GM12878 (cell line): ENCODE measurements around the gene SFI1. TPM values are rescaled to one million over a fixed set of nuclear protein-coding genes. Genes with fewer than 3 reads are reported as not detected.
A peak's percentile ranks its signal among the peaks of the same experiment; 100 is the strongest.

Experiments used
- ASH2L ChIP-seq: fragments of 300-600, 200-600 bp; sonication (generic); IDR thresholded peaks from 2 replicates; pipeline ENCODE4 v1.6.1; 2017; ENCODE audit warnings: low read depth, mild to moderate bottlenecking, borderline replicate concordance
- ATF3 ChIP-seq: IDR thresholded peaks from 2 replicates; pipeline ENCODE4 v1.6.1; 2011; ENCODE audit warnings: low read depth, mild to moderate bottlenecking, low read length, moderate library complexity, borderline replicate concordance; ENCODE audit errors: extremely low read depth
- BCL3 ChIP-seq: IDR thresholded peaks from 2 replicates; pipeline ENCODE4 v1.6.1; 2011; ENCODE audit warnings: borderline replicate concordance, low read depth, mild to moderate bottlenecking, moderate library complexity, low read length; ENCODE audit not compliant: insufficient read depth, poor library complexity, severe bottlenecking
- CUX1 ChIP-seq: IDR thresholded peaks from 2 replicates; pipeline ENCODE4 v1.6.1; 2012; ENCODE audit warnings: improper control_type of control experiment, low read depth, low read length; ENCODE audit not compliant: insufficient replicate concordance
- E4F1 ChIP-seq: fragments of 450-650 bp; IDR thresholded peaks from 2 replicates; pipeline ENCODE4 v1.6.1; 2018; ENCODE audit warnings: borderline replicate concordance, mild to moderate bottlenecking; ENCODE audit not compliant: partially characterized antibody
- EED ChIP-seq: sonication (generic); IDR thresholded peaks from 2 replicates; pipeline ENCODE4 v1.6.1; 2016; ENCODE audit warnings: antibody characterized with exemption, low read depth
- ELK1 ChIP-seq: IDR thresholded peaks from 2 replicates; pipeline ENCODE4 v1.6.1; 2012; ENCODE audit warnings: low read depth, low read length, improper control_type of control experiment
- ESRRA ChIP-seq: IDR thresholded peaks from 2 replicates; pipeline ENCODE4 v1.6.1; 2012; ENCODE audit warnings: mild to moderate bottlenecking, low read length, improper control_type of control experiment
- KDM1A ChIP-seq: fragments of 200-600 bp; sonication (generic); IDR thresholded peaks from 2 replicates; pipeline ENCODE4 v1.6.1; 2016; ENCODE audit warnings: borderline replicate concordance
- SREBF1 ChIP-seq: IDR thresholded peaks from 2 replicates; pipeline ENCODE4 v1.6.1; 2012; ENCODE audit warnings: mild to moderate bottlenecking, low read length
- SREBF2 ChIP-seq: IDR thresholded peaks from 2 replicates; pipeline ENCODE4 v1.6.1; 2012; ENCODE audit warnings: mild to moderate bottlenecking, low read length
- STAT1 ChIP-seq: fragments of 450-650 bp; conservative IDR thresholded peaks from 2 replicates; pipeline ENCODE4 v1.6.1; 2014; ENCODE audit warnings: antibody characterized with exemption, mild to moderate bottlenecking
- TCF3 ChIP-seq: IDR thresholded peaks from 2 replicates; pipeline ENCODE4 v1.6.1; 2012; ENCODE audit warnings: low read depth, mild to moderate bottlenecking, low read length, borderline replicate concordance; ENCODE audit not compliant: insufficient read depth
- WRNIP1 ChIP-seq: IDR thresholded peaks from 2 replicates; pipeline ENCODE4 v1.6.1; 2011; ENCODE audit warnings: low read depth, low read length, improper control_type of control experiment, borderline replicate concordance
- YY1 ChIP-seq: IDR thresholded peaks from 2 replicates; pipeline ENCODE4 v1.6.1; 2011; ENCODE audit warnings: low read depth, mild to moderate bottlenecking, low read length
- ZBED1 ChIP-seq: IDR thresholded peaks from 2 replicates; pipeline ENCODE4 v1.6.1; 2016; ENCODE audit warnings: borderline replicate concordance
- ZNF217 ChIP-seq: fragments of 450-650 bp; IDR thresholded peaks from 2 replicates; pipeline ENCODE4 v1.6.1; 2017; ENCODE audit warnings: antibody characterized with exemption, mild to moderate bottlenecking
- ZNF24 ChIP-seq: fragments of 450-650 bp; IDR thresholded peaks from 2 replicates; pipeline ENCODE4 v1.6.1; 2017; ENCODE audit warnings: antibody characterized with exemption, mild to moderate bottlenecking
- ZNF384 ChIP-seq: IDR thresholded peaks from 2 replicates; pipeline ENCODE4 v1.6.1; 2012; ENCODE audit warnings: low read depth, mild to moderate bottlenecking, low read length, improper control_type of control experiment, borderline replicate concordance
- polyA plus RNA-seq, 11 experiments: library from polyadenylated mRNA; depleted of rRNA in 4 of 11; unstranded in 6 of 11; stranded (reverse) in 5 of 11; fragments of >200 nt; fragmentation: Nextera tagmentation in 4 of 11; fragmentation: Illumina TruSeq in 1 of 11; extraction: Ambion mirVana in 4 of 11; extraction: Trizol in 1 of 11; gene quantifications; 1 replicate in 1 of 11; 2 replicates in 10 of 11; pipeline versions ENCODE4 v1.2.1 to v1.2.3, GENCODE V29; 2011 to 2016; ENCODE audit warnings: inconsistent platforms in 2 of 11, missing spikeins in 2 of 11, low read depth in 1 of 11
- total RNA-seq, 4 experiments: library from RNA; depleted of rRNA in 3 of 4; stranded (reverse); fragments of >200 nt in 3 of 4; fragmentation: Illumina TruSeq in 1 of 4; extraction: Trizol in 1 of 4; gene quantifications; 2 replicates each; pipeline versions ENCODE4 v1.2.1 to v1.2.3, GENCODE V29; 2013 to 2021

SFI1 gene
- total and polyA plus RNA-seq, 10 of the 15 experiments (the other 5 are each of a cell fraction or from before 2014, with no cell fraction given): 6.3 to 70.1 (median 30.4) TPM

- TF ChIP-seq TCF3: 0 out of 2 replicates have a peak, but pooled peaks have one; percentile 13
- peak; percentile 98 for TF ChIP-seq YY1
- no peak for TF ChIP-seq ZNF384
- TF ChIP-seq ESRRA: no peak
- no peak for TF ChIP-seq E4F1
- no peak for TF ChIP-seq SREBF1
- TF ChIP-seq ZBED1: no peak
- no peak for TF ChIP-seq ELK1
- no peak for TF ChIP-seq ZNF217
- no peak for TF ChIP-seq BCL3
- no peak for TF ChIP-seq ZNF24
- peak; percentile 46; the same call in 1 of the 2 replicates for TF ChIP-seq STAT1
- TF ChIP-seq KDM1A: no peak
- TF ChIP-seq ATF3: peak; percentile 70; the same call in 1 of the 2 replicates
- TF ChIP-seq SREBF2: no peak
- no peak for TF ChIP-seq CUX1
- TF ChIP-seq EED: no peak
- TF ChIP-seq WRNIP1: no peak
- TF ChIP-seq ASH2L: peak; percentile 91; the same call in 1 of the 2 replicates
Observed at GRCh38 chr22:31661851-31662667, 165.7 kb downstream of the SFI1 start, which contains the start of gene PISD (continued).
